Anterior cingulate cortex (tissue), 58 donors: Measurements from ENCODE around the gene AKR1E2.

Source experiments
- DNase-seq, 58 donors: peaks; one replicate each; lab custom pipeline; 2025; lab: John Stamatoyannopoulos, UW

Gene AKR1E2

GRCh38 chr10:4843525-4844180 lies 17.6 kb downstream of the AKR1E2 start:
- no peak for DNase-seq

DNA sequence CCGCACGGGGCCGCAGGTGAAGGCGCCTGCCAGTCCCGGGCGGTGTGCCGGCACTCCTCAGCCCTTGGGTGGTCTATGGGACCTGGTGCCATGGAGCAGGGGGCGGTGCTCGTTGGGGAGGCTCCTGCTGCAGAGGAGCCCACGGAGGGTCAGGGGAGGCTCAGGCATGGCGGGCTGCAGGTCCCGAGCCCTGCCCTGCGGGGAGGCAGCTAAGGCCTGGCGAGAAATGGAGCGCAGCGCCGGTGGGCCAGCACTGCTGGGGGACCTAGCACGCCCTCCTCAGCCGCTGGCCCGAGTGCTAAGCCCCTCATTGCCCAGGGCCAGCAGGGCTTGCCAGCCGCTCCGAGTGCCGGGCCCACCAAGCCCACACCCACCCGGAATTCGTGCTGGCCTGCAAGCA lies 18.9 kb downstream of the AKR1E2 start:
- DNase-seq, result no peak

GRCh38 chr10:4845766-4846165 lies 19.8 kb downstream of the AKR1E2 start:
- DNase-seq, result no peak

GRCh38 chr10:4846775-4847174 lies 20.8 kb downstream of the AKR1E2 start:
- DNase-seq, result no peak

DNA sequence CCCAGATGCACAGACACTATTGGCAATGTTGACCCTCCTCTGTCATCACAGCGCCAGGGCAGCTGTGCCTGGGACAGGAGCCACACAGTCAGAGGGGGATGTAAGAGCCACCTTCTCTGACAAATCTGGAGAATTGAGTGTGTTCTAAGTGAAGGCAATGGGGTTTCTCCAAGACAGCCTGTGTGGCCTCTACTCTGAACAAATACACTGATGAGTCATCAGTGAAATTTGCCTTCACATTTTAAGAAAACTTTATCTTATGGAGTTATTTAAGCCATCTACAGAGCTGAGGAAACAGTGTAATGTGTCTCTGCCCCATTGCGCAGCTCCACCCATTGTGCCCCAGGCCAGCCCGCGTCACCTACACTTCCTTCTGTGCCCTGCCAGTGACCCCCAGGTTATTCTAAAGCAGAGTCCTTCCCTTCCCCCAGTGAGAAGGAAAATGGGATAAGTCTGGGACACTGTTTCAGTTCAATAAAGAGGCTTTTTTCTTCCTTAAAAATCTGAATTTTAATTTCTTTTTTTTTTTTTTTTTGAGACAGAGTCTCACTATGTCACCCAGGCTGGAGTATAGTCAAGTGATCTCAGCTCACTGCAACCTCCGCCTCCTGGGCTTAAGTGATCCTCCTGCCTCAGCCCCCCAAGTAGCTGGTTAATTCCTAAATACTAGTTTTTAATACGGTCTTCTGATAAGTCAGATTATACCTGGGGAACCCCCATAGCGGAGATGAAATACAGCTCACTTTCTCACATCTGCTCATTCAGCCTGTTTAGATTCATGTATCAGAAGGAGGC lies 21.8 kb downstream of the AKR1E2 start:
- DNase-seq, result peak in 2 of 58 donors; percentile 3 to 20

GRCh38 chr10:4848356-4849041 lies 22.5 kb downstream of the AKR1E2 start:
- DNase-seq, result no peak

GRCh38 chr10:4849042-4849402 lies 23.0 kb downstream of the AKR1E2 start:
- DNase-seq, result no peak

GRCh38 chr10:4849555-4850242 lies 23.7 kb downstream of the AKR1E2 start:
- peak in 57 of 58 donors; percentile 17 to 93 (median 74) for DNase-seq

GRCh38 chr10:4850397-4850796 lies 24.4 kb downstream of the AKR1E2 start:
- DNase-seq, result no peak

DNA sequence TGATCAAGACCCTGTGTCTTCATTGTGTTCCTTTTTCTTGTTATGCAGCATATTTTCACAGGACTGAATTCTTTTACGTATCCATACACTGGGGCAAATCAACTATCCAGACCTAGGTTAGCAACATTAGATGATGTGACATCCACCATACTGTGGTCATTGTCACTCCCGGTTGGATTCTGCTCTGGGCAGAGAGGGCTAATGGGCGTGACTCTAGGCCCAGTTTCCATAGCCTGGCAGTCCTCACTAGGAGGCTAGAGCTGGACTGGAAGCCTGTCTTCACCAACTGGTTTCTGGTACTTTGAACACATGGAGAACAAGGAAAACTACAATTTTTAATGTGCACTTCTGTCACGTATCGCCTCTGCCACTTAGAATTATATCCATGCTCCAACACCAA lies 25.2 kb downstream of the AKR1E2 start:
- no peak for DNase-seq

DNA sequence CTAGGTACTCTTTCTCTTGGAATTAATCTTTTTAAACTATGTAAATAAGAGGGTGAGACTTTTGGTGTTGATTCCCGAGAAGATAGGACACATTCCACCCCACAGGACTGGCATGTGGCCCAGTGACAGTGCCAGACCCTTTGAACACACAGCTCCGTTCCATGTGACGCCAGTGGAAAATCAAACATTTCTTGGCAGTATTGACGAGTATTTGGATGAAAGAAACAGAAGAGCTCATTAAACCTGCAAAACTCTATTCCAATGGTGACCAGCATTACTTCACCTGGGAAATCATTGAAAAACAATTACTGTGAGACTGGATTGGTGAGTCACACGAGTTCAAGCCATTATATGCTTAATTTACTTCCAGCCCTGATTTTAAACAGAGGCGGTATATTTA lies 25.8 kb downstream of the AKR1E2 start:
- no peak for DNase-seq

- no peak for DNase-seq
Observed at GRCh38 chr10:4865945-4866661, 40.1 kb downstream of the AKR1E2 start.

DNA sequence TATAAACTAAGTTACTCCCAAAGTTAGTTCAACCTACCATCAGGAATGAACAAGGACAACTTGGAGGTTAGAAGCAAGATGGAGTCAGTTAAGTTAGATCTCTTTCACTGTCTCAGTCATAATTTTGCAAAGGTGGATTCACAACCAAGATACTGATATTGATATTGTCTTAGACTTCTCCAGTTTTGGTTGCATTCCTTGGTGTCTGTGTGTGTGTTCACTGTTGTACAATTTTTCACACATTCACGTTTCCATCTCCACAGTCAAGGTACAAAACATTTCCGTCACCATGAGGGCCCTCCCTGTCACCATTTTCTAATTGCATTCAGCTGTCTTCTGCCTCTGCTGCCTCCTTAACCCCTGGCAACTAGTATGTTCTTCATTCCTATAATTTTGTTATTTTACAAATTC lies 41.1 kb downstream of the AKR1E2 start:
- DNase-seq, result no peak

GRCh38 chr10:4867520-4868356 lies 41.7 kb downstream of the AKR1E2 start:
- no peak for DNase-seq

GRCh38 chr10:4868357-4868657 lies 42.3 kb downstream of the AKR1E2 start:
- DNase-seq, result no peak

DNA sequence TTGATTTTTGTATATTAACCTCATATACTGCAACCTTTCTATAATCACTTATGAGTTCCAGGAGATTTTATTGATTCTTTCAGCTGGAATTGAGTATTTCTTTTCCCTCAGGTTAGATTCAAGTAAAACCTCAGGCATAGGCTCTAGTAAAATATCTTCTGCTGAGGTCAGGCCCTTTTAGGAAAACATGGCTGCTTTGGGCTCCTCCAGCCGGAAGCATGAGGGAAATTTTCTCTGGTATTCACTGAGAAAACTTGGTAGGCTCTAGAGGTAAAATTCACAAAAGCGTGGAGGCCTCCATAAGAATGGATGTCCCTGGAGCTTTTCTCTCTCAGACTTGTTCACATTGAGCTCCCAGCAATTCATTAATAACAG lies 56.7 kb downstream of the AKR1E2 start:
- DNase-seq, result no peak

DNA sequence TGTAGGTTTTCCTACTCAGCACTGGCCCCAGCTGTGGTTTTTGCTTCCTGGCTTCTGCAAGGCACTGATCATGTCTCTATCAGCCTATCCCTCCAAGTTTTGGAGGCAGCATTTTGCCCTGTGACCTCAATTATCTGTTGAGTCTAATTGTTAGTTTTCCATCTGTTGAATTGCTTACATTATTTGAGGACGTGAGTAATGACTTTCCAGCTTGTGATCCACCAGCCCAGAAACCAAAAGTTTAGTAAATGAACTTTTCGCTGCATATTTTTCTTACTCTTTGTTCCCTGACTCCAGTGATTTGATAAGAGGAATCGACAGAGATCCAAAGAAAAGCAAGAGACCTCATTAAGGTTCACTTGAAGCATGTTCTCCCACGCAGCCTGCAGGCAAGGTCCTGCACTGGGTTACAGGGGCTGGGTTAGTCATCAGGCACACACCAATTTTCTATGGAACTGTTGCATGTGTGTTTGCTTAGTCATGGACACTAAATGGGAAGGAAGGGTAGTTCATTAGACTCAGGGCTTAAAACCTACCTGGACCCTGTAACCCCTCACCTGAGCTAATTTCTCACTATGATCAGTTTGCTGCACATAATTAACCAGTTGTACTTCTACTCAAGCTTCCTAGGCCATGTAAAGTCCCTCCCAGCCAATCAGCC lies 57.2 kb downstream of the AKR1E2 start:
- DNase-seq, result no peak

- no peak for DNase-seq
Observed at GRCh38 chr10:4885162-4885561, 59.2 kb downstream of the AKR1E2 start.

GRCh38 chr10:4887501-4887900 lies 61.5 kb downstream of the AKR1E2 start:
- DNase-seq, result no peak
